HTR-8/SVneo (cell line): Measurements from ENCODE around the gene NBEA.

Source experiments
- DNase-seq: peaks from one replicate; pipeline ENCODE4 v3.0.0; 2011; ENCODE audit warnings: low spot score, mixed read lengths; ENCODE audit not compliant: insufficient read length
- FAIRE-seq: peaks from 2 replicates; lab custom pipeline; 2011; peaks lifted over from hg19 to GRCh38; lab: Jason Lieb, UNC

The NBEA gene

GRCh38 chr13:35252536-35253205 is 310.6 kb downstream of the NBEA start:
- FAIRE-seq = no peak

GRCh38 chr13:35255241-35255640 is 313.2 kb downstream of the NBEA start:
- no peak for FAIRE-seq
- no peak for DNase-seq

More at GRCh38 chr13:35252536-35253205, 310.6 kb downstream of the NBEA start:
- no peak for DNase-seq

GRCh38 chr13:35256459-35257148 is 314.5 kb downstream of the NBEA start:
- DNase-seq = no peak
- FAIRE-seq = no peak

GRCh38 chr13:35260316-35260715 is 318.2 kb downstream of the NBEA start:
- DNase-seq (no peak), FAIRE-seq (no peak)

GRCh38 chr13:35266412-35266811 is 324.3 kb downstream of the NBEA start:
- DNase-seq = no peak
- no peak for FAIRE-seq

GRCh38 chr13:35278917-35279316 is 336.8 kb downstream of the NBEA start:
- DNase-seq = no peak
- no peak for FAIRE-seq

- DNase-seq (no peak), FAIRE-seq (no peak)
These were observed 337.4 kb downstream of the NBEA start for GRCh38 chr13:35279500-35279899.

GRCh38 chr13:35283856-35284255 is 341.8 kb downstream of the NBEA start:
- FAIRE-seq (no peak), DNase-seq (no peak)

GRCh38 chr13:35285677-35286076 is 343.6 kb downstream of the NBEA start:
- no peak for DNase-seq

GRCh38 chr13:35292329-35292728 is 350.3 kb downstream of the NBEA start:
- FAIRE-seq (no peak), DNase-seq (no peak)

More at GRCh38 chr13:35285677-35286076, 343.6 kb downstream of the NBEA start:
- no peak for FAIRE-seq

GRCh38 chr13:35293579-35294226 is 351.6 kb downstream of the NBEA start:
- FAIRE-seq (no peak), DNase-seq (no peak)

- FAIRE-seq = no peak
These were observed 367.6 kb downstream of the NBEA start for GRCh38 chr13:35309706-35310105.

GRCh38 chr13:35332134-35332533 is 390.1 kb downstream of the NBEA start:
- DNase-seq (no peak), FAIRE-seq (no peak)

More at GRCh38 chr13:35309706-35310105, 367.6 kb downstream of the NBEA start:
- DNase-seq = no peak

- DNase-seq = no peak
- FAIRE-seq = no peak
These were observed 391.1 kb downstream of the NBEA start for GRCh38 chr13:35333157-35333556.

GRCh38 chr13:35342440-35342839 is 400.4 kb downstream of the NBEA start:
- no peak for FAIRE-seq
- DNase-seq = no peak

- DNase-seq (no peak), FAIRE-seq (no peak)
These were observed 401.3 kb downstream of the NBEA start for GRCh38 chr13:35343417-35343816.

- no peak for DNase-seq
- FAIRE-seq = no peak
These were observed 403.9 kb downstream of the NBEA start for GRCh38 chr13:35345992-35346391.

GRCh38 chr13:35346494-35346893 is 404.4 kb downstream of the NBEA start:
- DNase-seq (no peak), FAIRE-seq (no peak)

GRCh38 chr13:35347679-35348205 is 405.7 kb downstream of the NBEA start:
- DNase-seq = no peak
- FAIRE-seq = no peak

GRCh38 chr13:35349052-35349451 is 407.0 kb downstream of the NBEA start:
- DNase-seq (no peak), FAIRE-seq (no peak)

GRCh38 chr13:35349673-35350278 is 407.7 kb downstream of the NBEA start:
- FAIRE-seq = no peak
- no peak for DNase-seq
